Neuronal stem cell (in vitro differentiated cells): ENCODE measurements around the gene BDKRB2.

Experiments
- DNase-seq: peaks from one replicate; pipeline ENCODE4 v3.0.0-alpha.2; 2013; ENCODE audit warnings: low spot score
- H2AFZ ChIP-seq: one replicate; pipeline ENCODE4 v1.6.1; 2013; ENCODE audit warnings: mild to moderate bottlenecking, low read length, inconsistent platforms
- H2AK5ac ChIP-seq: 2 replicates; pipeline ENCODE4 v1.6.1; 2013; ENCODE audit warnings: low read depth, mild to moderate bottlenecking, inconsistent platforms, low read length, moderate library complexity, mixed read lengths
- H2BK120ac ChIP-seq: 2 replicates; pipeline ENCODE4 v1.6.1; 2013; ENCODE audit warnings: low read depth, mild to moderate bottlenecking, inconsistent platforms, low read length, moderate library complexity, mixed read lengths
- H2BK12ac ChIP-seq: one replicate; pipeline ENCODE4 v1.6.1; 2013; ENCODE audit warnings: low read length, inconsistent platforms
- H2BK15ac ChIP-seq: 2 replicates; pipeline ENCODE4 v1.6.1; 2013; ENCODE audit warnings: mild to moderate bottlenecking, low read length, inconsistent platforms, mixed read lengths
- H2BK5ac ChIP-seq: one replicate; pipeline ENCODE4 v1.6.1; 2013; ENCODE audit warnings: inconsistent platforms, mild to moderate bottlenecking, low read length, moderate library complexity
- H3K14ac ChIP-seq: one replicate; pipeline ENCODE4 v1.6.1; 2013; ENCODE audit warnings: low read length, inconsistent platforms
- H3K18ac ChIP-seq: 2 replicates; pipeline ENCODE4 v1.6.1; 2013; ENCODE audit warnings: low read length, inconsistent platforms
- H3K23ac ChIP-seq: 2 replicates; pipeline ENCODE4 v1.6.1; 2013; ENCODE audit warnings: low read depth, mild to moderate bottlenecking, mixed read lengths, low read length, inconsistent platforms; ENCODE audit not compliant: poor library complexity
- H3K27ac ChIP-seq: replicated peaks from 3 replicates; pipeline ENCODE4 v1.5.1; 2013; ENCODE audit warnings: low read length, inconsistent platforms
- H3K27me3 ChIP-seq, 3 experiments: 2 replicates each; pipeline ENCODE4 v1.6.1; 2013; ENCODE audit warnings: low read length in 3 of 3, mild to moderate bottlenecking in 2 of 3, inconsistent platforms in 1 of 3, low read depth in 1 of 3, mixed read lengths in 1 of 3, moderate library complexity in 1 of 3; ENCODE audit not compliant: control insufficient read depth in 3 of 3, insufficient read depth in 3 of 3
- H3K36me3 ChIP-seq, 2 donors: replicated peaks in 1 of 2; 2 replicates each; pipeline ENCODE4 v1.6.1; 2013; ENCODE audit warnings: low read length in 2 of 2; ENCODE audit not compliant: control insufficient read depth in 2 of 2, insufficient read depth in 2 of 2
- H3K4ac ChIP-seq: 2 replicates; pipeline ENCODE4 v1.6.1; 2013; ENCODE audit warnings: inconsistent platforms, mild to moderate bottlenecking, low read length, moderate library complexity
- H3K4me1 ChIP-seq, 2 donors: 1 replicate in 1 of 2; 2 replicates in 1 of 2; pipeline ENCODE4 v1.6.1; 2013; ENCODE audit warnings: low read length in 2 of 2, low read depth in 1 of 2; ENCODE audit not compliant: control insufficient read depth in 2 of 2, insufficient read depth in 1 of 2
- H3K4me2 ChIP-seq: one replicate; pipeline ENCODE4 v1.6.1; 2013; ENCODE audit warnings: mild to moderate bottlenecking, low read length, inconsistent platforms; ENCODE audit not compliant: insufficient read depth, poor library complexity, severe bottlenecking
- H3K4me3 ChIP-seq, 2 donors: 2 replicates each; pipeline ENCODE4 v1.5.1; 2013; ENCODE audit warnings: low read length in 2 of 2, mild to moderate bottlenecking in 2 of 2, inconsistent platforms in 1 of 2, moderate library complexity in 1 of 2
- H3K79me1 ChIP-seq: one replicate; pipeline ENCODE4 v1.6.1; 2013; ENCODE audit warnings: low read depth, mild to moderate bottlenecking, inconsistent platforms, low read length, moderate library complexity
- H3K9ac ChIP-seq: one replicate; pipeline ENCODE4 v1.6.1; 2013; ENCODE audit warnings: mild to moderate bottlenecking, low read depth, low read length, inconsistent platforms; ENCODE audit not compliant: poor library complexity
- H3K9me3 ChIP-seq, 2 donors: replicated peaks in 1 of 2; 2 replicates each; pipeline versions ENCODE3 to v1.6.1; 2013; ENCODE audit warnings: low read length in 2 of 2, mild to moderate bottlenecking in 2 of 2, inconsistent platforms in 1 of 2, low read depth in 1 of 2, mixed read lengths in 1 of 2, moderate library complexity in 1 of 2; ENCODE audit not compliant: control insufficient read depth in 2 of 2, insufficient read depth in 1 of 2
- H4K8ac ChIP-seq: one replicate; pipeline ENCODE4 v1.6.1; 2013; ENCODE audit warnings: low read depth, mild to moderate bottlenecking, inconsistent platforms, low read length, moderate library complexity
- H4K91ac ChIP-seq: one replicate; pipeline ENCODE4 v1.6.1; 2013; ENCODE audit warnings: low read length, low read depth, mild to moderate bottlenecking, inconsistent platforms; ENCODE audit not compliant: poor library complexity
- WGBS, 2 donors: extraction: QIAGEN DNeasy Blood & Tissue Kit; methylation state at CpG; one replicate each; pipeline ENCODE4 v1.1.7; 2013; ENCODE audit warnings: missing lambda C conversion rate in 2 of 2, mixed read lengths in 1 of 2; ENCODE audit not compliant: insufficient read length in 2 of 2, insufficient replicate concordance in 1 of 2; ENCODE audit errors: extremely low coverage in 2 of 2; 5-methylcytosine and 5-hydroxymethylcytosine counted together

The BDKRB2 gene

DNA sequence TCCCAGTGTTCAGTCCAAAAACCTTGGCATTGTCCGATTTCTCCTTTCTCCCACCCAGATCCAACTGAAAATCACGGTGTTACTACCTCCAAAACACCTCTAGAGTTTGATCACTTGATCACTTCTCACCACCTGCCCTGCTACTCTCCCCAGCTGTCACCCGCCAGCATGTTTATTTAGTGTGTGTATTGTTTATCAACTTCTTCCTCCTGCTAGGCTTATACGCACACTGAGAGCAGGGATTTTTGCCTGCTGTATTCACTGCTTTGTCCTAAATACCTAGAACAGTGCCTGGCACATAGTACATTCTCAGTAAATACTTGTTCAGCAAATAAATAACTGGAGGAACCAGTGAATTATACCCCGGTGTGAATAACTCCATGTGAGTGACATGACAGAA lies 56.4 kb downstream of the BDKRB2 start:
- Histone ChIP-seq H3K79me1 (no peaks in the 10 kb centered on the region), H3K23ac (no peak overlapping the region), H3K4ac (no peak overlapping the region), H3K9me3 (peaks cover 0 to 3% of the 10 kb centered on the region in 2 donors), H2BK15ac (no peak overlapping the region), H2BK120ac (no peak overlapping the region), H2BK5ac (no peak overlapping the region), H3K4me1 (no peaks in the 10 kb centered on the region), H3K18ac (no peak overlapping the region), H4K91ac (no peak overlapping the region), H2BK12ac (no peak overlapping the region), H3K14ac (no peak overlapping the region), H3K4me2 (no peak overlapping the region), H4K8ac (no peak overlapping the region), H3K27me3 (no peaks in the 10 kb centered on the region), H3K27ac (no peak overlapping the region), H2AFZ (no peak overlapping the region), H3K4me3 (no peak overlapping the region), H2AK5ac (no peak overlapping the region), H3K9ac (no peak overlapping the region), H3K36me3 (no peaks in the 10 kb centered on the region)
- no CpG with 5 or more reads among the region's 5 CpGs for WGBS, 2 donors
- no peak for DNase-seq

- no peak overlapping the region for H2AFZ ChIP-seq
- no peaks in the 10 kb centered on the region for H3K36me3 ChIP-seq
- H3K79me1 ChIP-seq = no peaks in the 10 kb centered on the region
- peaks cover 0 to 3% of the 10 kb centered on the region in 2 donors for H3K9me3 ChIP-seq
- H2BK5ac ChIP-seq = no peak overlapping the region
- no peak overlapping the region for H2BK15ac ChIP-seq
- H3K27me3 ChIP-seq = no peaks in the 10 kb centered on the region
- H3K9ac ChIP-seq = no peak overlapping the region
- H2BK120ac ChIP-seq = no peak overlapping the region
- H3K27ac ChIP-seq = no peak overlapping the region
- no CpG with 5 or more reads among the region's 16 CpGs for WGBS, 2 donors
- no peak overlapping the region for H2BK12ac ChIP-seq
- no peak overlapping the region for H2AK5ac ChIP-seq
- no peak overlapping the region for H3K23ac ChIP-seq
- H3K14ac ChIP-seq = no peak overlapping the region
- H4K8ac ChIP-seq = no peak overlapping the region
- H3K4me2 ChIP-seq = no peak overlapping the region
- DNase-seq = no peak
- H3K18ac ChIP-seq = no peak overlapping the region
- H3K4me1 ChIP-seq = peaks cover 0 to 1% of the 10 kb centered on the region in 2 donors
- H3K4me3 ChIP-seq = no peak overlapping the region
- H3K4ac ChIP-seq = no peak overlapping the region
- H4K91ac ChIP-seq = no peak overlapping the region
Observed at GRCh38 chr14:96261772-96262655, 57.4 kb downstream of the BDKRB2 start.

- H2BK12ac ChIP-seq = no peak overlapping the region
- WGBS, 2 donors = no CpG with 5 or more reads among the region's 20 CpGs
- H3K9ac ChIP-seq = peak overlapping the region; percentile 44
- H3K4me3 ChIP-seq = no peak overlapping the region
- no peak overlapping the region for H4K91ac ChIP-seq
- H3K4me1 ChIP-seq = peaks cover 0 to 5% of the 10 kb centered on the region in 2 donors
- H3K23ac ChIP-seq = no peak overlapping the region
- no peak overlapping the region for H2BK120ac ChIP-seq
- H3K4me2 ChIP-seq = no peak overlapping the region
- H3K14ac ChIP-seq = no peak overlapping the region
- DNase-seq = no peak
- H2AFZ ChIP-seq = no peak overlapping the region
- H4K8ac ChIP-seq = no peak overlapping the region
- peak overlapping the region; percentile 39 for H3K18ac ChIP-seq
- no peak overlapping the region for H3K27ac ChIP-seq
- H3K4ac ChIP-seq = no peak overlapping the region
- no peak overlapping the region for H2BK15ac ChIP-seq
- H2BK5ac ChIP-seq = no peak overlapping the region
- H2AK5ac ChIP-seq = no peak overlapping the region
- no peaks in the 10 kb centered on the region for H3K79me1 ChIP-seq
- H3K36me3 ChIP-seq = no peaks in the 10 kb centered on the region
- peaks cover 0 to 3% of the 10 kb centered on the region in 2 donors for H3K9me3 ChIP-seq
- H3K27me3 ChIP-seq = no peaks in the 10 kb centered on the region
Observed at GRCh38 chr14:96263347-96264199, 58.9 kb downstream of the BDKRB2 start.

GRCh38 chr14:96264200-96264553 lies 59.5 kb downstream of the BDKRB2 start:
- H3K27ac ChIP-seq = no peak overlapping the region
- H3K27me3 ChIP-seq = no peaks in the 10 kb centered on the region
- H3K79me1 ChIP-seq = no peaks in the 10 kb centered on the region
- no peak overlapping the region for H3K23ac ChIP-seq
- no CpG with 5 or more reads among the region's 14 CpGs for WGBS, 2 donors
- H2BK5ac ChIP-seq = no peak overlapping the region
- H4K8ac ChIP-seq = no peak overlapping the region
- H2BK120ac ChIP-seq = no peak overlapping the region
- H2AK5ac ChIP-seq = no peak overlapping the region
- no peak overlapping the region for H3K4ac ChIP-seq
- H3K9ac ChIP-seq = peak overlapping the region; percentile 44
- no peak overlapping the region for H2AFZ ChIP-seq
- no peak overlapping the region for H2BK15ac ChIP-seq
- peaks cover 0 to 3% of the 10 kb centered on the region in 2 donors for H3K9me3 ChIP-seq
- no peaks in the 10 kb centered on the region for H3K36me3 ChIP-seq
- no peak for DNase-seq
- H2BK12ac ChIP-seq = no peak overlapping the region
- no peak overlapping the region for H3K14ac ChIP-seq
- H3K4me3 ChIP-seq = no peak overlapping the region
- H3K4me1 ChIP-seq = peaks cover 0 to 5% of the 10 kb centered on the region in 2 donors
- H3K4me2 ChIP-seq = no peak overlapping the region
- H3K18ac ChIP-seq = peak overlapping the region; percentile 21
- no peak overlapping the region for H4K91ac ChIP-seq
